Retinal pigment epithelial cell (primary cell): ENCODE results near the gene ELP6.

Source experiments
- DNase-seq: peaks from one replicate; pipeline ENCODE4 v3.0.0-alpha.2; 2010; ENCODE audit warnings: low read depth
- H3K4me3 ChIP-seq: 2 replicates; pipeline ENCODE4 v1.5.1; 2011; ENCODE audit warnings: mild to moderate bottlenecking, low read length, control low read depth, moderate library complexity
- TF ChIP-seq, protein P1 (sequence below): conservative IDR thresholded peaks from 2 replicates; pipeline ENCODE4 v1.5.1; 2011; ENCODE audit warnings: low read depth, low read length, control low read depth, inconsistent platforms

Gene ELP6

GRCh38 chr3:47523310-47524073 is 10.0 kb upstream of the ELP6 start:
- TF ChIP-seq, protein P1, sequence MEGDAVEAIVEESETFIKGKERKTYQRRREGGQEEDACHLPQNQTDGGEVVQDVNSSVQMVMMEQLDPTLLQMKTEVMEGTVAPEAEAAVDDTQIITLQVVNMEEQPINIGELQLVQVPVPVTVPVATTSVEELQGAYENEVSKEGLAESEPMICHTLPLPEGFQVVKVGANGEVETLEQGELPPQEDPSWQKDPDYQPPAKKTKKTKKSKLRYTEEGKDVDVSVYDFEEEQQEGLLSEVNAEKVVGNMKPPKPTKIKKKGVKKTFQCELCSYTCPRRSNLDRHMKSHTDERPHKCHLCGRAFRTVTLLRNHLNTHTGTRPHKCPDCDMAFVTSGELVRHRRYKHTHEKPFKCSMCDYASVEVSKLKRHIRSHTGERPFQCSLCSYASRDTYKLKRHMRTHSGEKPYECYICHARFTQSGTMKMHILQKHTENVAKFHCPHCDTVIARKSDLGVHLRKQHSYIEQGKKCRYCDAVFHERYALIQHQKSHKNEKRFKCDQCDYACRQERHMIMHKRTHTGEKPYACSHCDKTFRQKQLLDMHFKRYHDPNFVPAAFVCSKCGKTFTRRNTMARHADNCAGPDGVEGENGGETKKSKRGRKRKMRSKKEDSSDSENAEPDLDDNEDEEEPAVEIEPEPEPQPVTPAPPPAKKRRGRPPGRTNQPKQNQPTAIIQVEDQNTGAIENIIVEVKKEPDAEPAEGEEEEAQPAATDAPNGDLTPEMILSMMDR, result no peak
- DNase-seq, result no peak
- H3K4me3 ChIP-seq, result no peak overlapping the region

- DNase-seq, result peak; percentile 55
- TF ChIP-seq, protein P1, result peak; percentile 91
- no peak overlapping the region for H3K4me3 ChIP-seq
Observed at GRCh38 chr3:47522082-47522987, 8.8 kb upstream of the ELP6 start.

DNA sequence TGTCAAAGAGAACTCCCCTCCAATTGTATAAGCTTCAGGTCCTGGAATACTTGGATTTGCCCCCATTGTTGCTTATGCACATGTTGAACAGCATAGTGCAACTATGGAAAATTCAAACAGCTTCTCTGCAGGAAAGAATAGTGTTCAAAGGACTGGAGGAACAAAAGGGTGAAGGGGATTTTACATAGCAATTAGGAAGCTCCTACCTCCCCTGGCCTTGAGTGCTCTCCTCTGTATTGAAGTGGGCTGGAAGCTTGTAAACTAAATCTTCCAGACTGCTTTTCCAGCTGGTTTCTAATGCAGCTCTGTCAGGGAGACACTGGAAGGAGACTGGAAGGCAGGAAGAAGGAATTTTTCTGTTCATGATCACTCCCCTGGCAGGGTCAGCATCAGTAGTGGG is 7.2 kb upstream of the ELP6 start:
- TF ChIP-seq, protein P1, result no peak
- no peak overlapping the region for H3K4me3 ChIP-seq
- no peak for DNase-seq

DNA sequence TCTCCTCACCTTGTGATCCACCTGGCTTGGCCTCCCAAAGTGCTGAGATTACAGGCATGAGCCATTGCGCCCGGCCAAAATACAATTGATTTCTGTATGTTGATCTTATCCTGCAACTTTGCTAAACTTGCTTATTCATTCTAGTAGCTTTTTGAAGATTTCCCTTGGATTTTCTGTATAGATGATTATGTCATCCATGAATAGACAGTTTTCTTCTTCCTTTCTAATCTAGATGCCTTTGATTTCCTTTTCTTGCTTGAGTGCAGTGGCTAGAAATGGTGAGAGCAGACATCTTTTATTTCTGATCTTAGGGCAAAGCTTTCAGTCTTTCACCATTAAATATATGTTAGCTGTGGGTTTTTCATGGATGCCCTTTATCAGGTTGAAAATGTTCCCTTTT is 4.4 kb upstream of the ELP6 start:
- no peak for DNase-seq
- no peak overlapping the region for H3K4me3 ChIP-seq
- TF ChIP-seq, protein P1, result no peak

DNA sequence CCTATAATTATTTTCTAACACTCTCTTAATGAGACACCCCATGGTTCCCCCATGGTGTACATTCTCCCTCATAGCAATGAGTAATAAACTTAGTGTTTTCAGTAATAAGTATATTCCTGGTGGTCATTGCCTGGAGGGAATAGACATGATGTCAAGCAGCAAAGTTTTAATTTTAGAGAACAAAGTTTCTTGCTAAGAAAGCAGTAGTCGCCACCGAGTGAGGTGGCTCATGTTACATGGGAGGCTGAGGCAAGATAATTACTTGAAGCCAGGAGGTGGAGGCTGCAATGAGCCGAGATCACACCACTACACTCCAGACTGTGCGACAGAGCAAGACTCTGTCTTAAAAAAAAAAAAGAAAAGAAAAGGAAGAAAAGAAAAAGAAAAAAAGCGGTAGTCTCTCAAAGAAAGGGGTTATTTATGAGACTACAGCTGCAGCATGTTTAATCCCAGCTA is 2.4 kb upstream of the ELP6 start:
- H3K4me3 ChIP-seq, result no peak overlapping the region
- TF ChIP-seq, protein P1, result no peak
- DNase-seq, result no peak

GRCh38 chr3:47515100-47515499 is 1.6 kb upstream of the ELP6 start:
- DNase-seq, result no peak
- TF ChIP-seq, protein P1, result no peak

More at GRCh38 chr3:47515100-47515499, 1.6 kb upstream of the ELP6 start:
- H3K4me3 ChIP-seq, result no peak overlapping the region
